Astrocyte (in vitro differentiated cells and primary cell): ENCODE results near the gene CARD11.

Source experiments
- CTCF ChIP-seq: IDR thresholded peaks from 2 replicates; pipeline ENCODE4 v1.5.1; 2011; ENCODE audit warnings: low read depth, mild to moderate bottlenecking, inconsistent platforms, low read length, moderate library complexity; ENCODE audit not compliant: insufficient read depth
- EZH2 ChIP-seq: IDR thresholded peaks from 2 replicates; pipeline ENCODE4 v1.6.1; 2012; ENCODE audit warnings: mild to moderate bottlenecking, low read length, inconsistent platforms; ENCODE audit not compliant: insufficient read depth

GRCh38 chr7:2939193-2939885, 104.3 kb downstream of the CARD11 start:
- TF ChIP-seq EZH2 (no peak), CTCF (no peak)
